Calu3 (cell line): Measurements from ENCODE around the gene NANS. TPM values are rescaled to one million over a fixed set of nuclear protein-coding genes. Genes with fewer than 3 reads are reported as not detected.

Experiments used
- BruUV-seq: library from RNA; stranded (reverse); fragments of 400-500 nt; replicated peaks from 2 replicates; lab custom pipeline; 2021; lab: Mats Ljungman, UMichigan
- CTCF ChIA-PET: fragments of 300-600 bp; sonication (Branson Sonifier 250); formaldehyde crosslinking; loops from one replicate; lab custom pipeline; 2022; ENCODE audit warnings: antibody characterized with exemption; lab: Charles Lee
- DNase-seq: peaks from one replicate; pipeline ENCODE4 v3.0.0; 2022
- H3K27ac Mint-ChIP-seq: one replicate; pipeline ENCODE4 v1.8.0; 2022; ENCODE audit warnings: mixed read lengths; ENCODE audit not compliant: unreplicated experiment
- H3K27me3 Mint-ChIP-seq: one replicate; pipeline ENCODE4 v1.8.0; 2022; ENCODE audit warnings: mixed read lengths; ENCODE audit not compliant: unreplicated experiment
- H3K36me3 Mint-ChIP-seq: one replicate; pipeline ENCODE4 v1.8.0; 2022; ENCODE audit warnings: mild to moderate bottlenecking, moderate library complexity, mixed read lengths; ENCODE audit not compliant: insufficient read depth, unreplicated experiment
- H3K4me1 Mint-ChIP-seq: one replicate; pipeline ENCODE4 v1.8.0; 2022; ENCODE audit warnings: mild to moderate bottlenecking, low read depth, mixed read lengths; ENCODE audit not compliant: unreplicated experiment
- H3K4me3 Mint-ChIP-seq: one replicate; pipeline ENCODE4 v1.8.0; 2022; ENCODE audit warnings: mild to moderate bottlenecking, low read depth, moderate library complexity, mixed read lengths; ENCODE audit not compliant: unreplicated experiment
- H3K9me3 Mint-ChIP-seq: one replicate; pipeline ENCODE4 v1.8.0; 2022; ENCODE audit warnings: low read depth, mixed read lengths; ENCODE audit not compliant: unreplicated experiment
- intact Hi-C: fragments of 100-400 bp; cut with micrococcal nuclease; formaldehyde crosslinking; loops from one replicate; pipeline ENCODE4 v1.10.0; 2022; ENCODE audit not compliant: unreplicated experiment
- total RNA-seq: library from RNA; stranded (reverse); gene quantifications from 2 replicates; pipeline ENCODE4 v1.2.3, GENCODE V29; 2022
- TF ChIP-seq, protein P1 (sequence below): fragments of 200-600 bp; IDR thresholded peaks from one replicate; pipeline ENCODE4 v1.8.0; 2022; ENCODE audit warnings: antibody characterized with exemption; ENCODE audit not compliant: unreplicated experiment

Gene NANS
- total RNA-seq, 1 experiment from 2014 or later = 47.5 TPM

DNA sequence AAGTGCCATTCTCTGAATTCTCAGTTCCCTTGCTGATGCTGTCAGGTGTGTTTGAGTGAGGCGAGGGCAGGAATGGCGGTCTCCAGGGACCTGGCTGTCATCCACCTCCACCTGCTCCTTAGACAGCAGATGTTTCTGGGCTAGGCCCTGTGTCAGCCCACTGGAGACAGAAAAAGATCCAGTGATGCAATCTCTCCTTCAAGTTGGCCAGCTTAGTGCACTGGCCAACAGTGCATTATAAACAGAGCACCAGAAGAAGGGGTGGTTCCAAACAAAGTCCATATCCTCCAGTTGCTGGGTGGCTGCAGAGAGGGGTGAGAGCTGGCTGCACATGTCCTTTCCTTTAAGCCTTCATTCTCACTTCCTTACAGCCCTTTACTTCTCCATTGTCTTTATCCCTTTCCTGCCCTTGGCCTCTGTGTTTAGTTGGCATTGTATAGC, 26.5 kb downstream of the NANS start:
- H3K36me3 Mint-ChIP-seq = peaks cover 36% of the 10 kb centered on the region
- H3K9me3 Mint-ChIP-seq = no peaks in the 10 kb centered on the region
- CTCF ChIA-PET = interaction anchor here (0.5 kb wide), 2 partner anchors 16 to 1364 kb away, joined by 4 to 5 read pairs; no protein-coding TSS in a partner anchor
- DNase-seq = no peak
- H3K4me1 Mint-ChIP-seq = peaks cover 19% of the 10 kb centered on the region
- H3K27ac Mint-ChIP-seq = no peak overlapping the region
- intact Hi-C loops = no loop called here
- no peak overlapping the region for H3K4me3 Mint-ChIP-seq
- H3K27me3 Mint-ChIP-seq = no peaks in the 10 kb centered on the region
- BruUV-seq = no TSS peak
- TF ChIP-seq, protein P1, sequence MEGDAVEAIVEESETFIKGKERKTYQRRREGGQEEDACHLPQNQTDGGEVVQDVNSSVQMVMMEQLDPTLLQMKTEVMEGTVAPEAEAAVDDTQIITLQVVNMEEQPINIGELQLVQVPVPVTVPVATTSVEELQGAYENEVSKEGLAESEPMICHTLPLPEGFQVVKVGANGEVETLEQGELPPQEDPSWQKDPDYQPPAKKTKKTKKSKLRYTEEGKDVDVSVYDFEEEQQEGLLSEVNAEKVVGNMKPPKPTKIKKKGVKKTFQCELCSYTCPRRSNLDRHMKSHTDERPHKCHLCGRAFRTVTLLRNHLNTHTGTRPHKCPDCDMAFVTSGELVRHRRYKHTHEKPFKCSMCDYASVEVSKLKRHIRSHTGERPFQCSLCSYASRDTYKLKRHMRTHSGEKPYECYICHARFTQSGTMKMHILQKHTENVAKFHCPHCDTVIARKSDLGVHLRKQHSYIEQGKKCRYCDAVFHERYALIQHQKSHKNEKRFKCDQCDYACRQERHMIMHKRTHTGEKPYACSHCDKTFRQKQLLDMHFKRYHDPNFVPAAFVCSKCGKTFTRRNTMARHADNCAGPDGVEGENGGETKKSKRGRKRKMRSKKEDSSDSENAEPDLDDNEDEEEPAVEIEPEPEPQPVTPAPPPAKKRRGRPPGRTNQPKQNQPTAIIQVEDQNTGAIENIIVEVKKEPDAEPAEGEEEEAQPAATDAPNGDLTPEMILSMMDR = no peak

DNA sequence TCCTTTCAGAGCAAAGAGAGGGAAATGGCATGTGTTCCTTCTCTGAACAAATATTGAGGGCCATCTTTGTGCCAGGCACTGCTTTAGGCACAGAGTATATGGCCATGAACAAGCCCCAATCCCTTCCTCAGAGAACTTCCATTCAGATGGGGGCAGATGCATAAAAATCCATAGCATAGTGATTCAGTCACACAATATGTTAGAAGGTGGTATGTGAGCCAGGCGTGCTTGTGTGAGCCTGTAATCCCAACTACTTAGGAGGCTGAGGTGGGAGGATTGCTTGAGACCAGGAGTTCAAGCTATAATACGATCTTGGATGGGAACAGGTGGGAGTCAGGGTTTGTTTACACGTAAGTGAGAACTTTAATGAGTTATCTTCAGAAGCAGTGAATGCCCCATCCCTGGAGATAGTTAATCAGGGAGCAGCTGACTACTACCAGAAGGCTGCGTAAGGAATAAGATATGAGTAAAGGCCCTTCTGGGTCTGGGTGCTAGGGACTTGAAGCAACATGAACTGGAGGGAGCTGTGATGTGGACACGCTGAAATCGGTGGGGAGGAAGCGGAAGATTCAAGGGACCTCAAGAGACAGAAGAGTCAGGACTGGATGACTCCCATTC, 27.1 kb downstream of the NANS start:
- Mint-ChIP-seq H3K36me3 (peaks cover 39% of the 10 kb centered on the region), H3K27ac (no peak overlapping the region), H3K9me3 (no peaks in the 10 kb centered on the region), H3K4me1 (peaks cover 19% of the 10 kb centered on the region), H3K27me3 (no peaks in the 10 kb centered on the region), H3K4me3 (no peak overlapping the region)
- BruUV-seq = no TSS peak
- intact Hi-C loops = no loop called here
- no peak for DNase-seq
- TF ChIP-seq, protein P1 = no peak
- CTCF ChIA-PET = no interaction called here

- Mint-ChIP-seq H3K27me3 (no peaks in the 10 kb centered on the region), H3K4me3 (no peak overlapping the region)
Measured at GRCh38 chr9:98084396-98084795, 27.9 kb downstream of the NANS start.

GRCh38 chr9:98085058-98085457, 28.5 kb downstream of the NANS start:
- intact Hi-C loops = no loop called here
- DNase-seq = no peak

More at GRCh38 chr9:98084396-98084795, 27.9 kb downstream of the NANS start:
- Mint-ChIP-seq H3K4me1 (peaks cover 19% of the 10 kb centered on the region), H3K27ac (no peak overlapping the region), H3K36me3 (peaks cover 37% of the 10 kb centered on the region), H3K9me3 (no peaks in the 10 kb centered on the region)
- TF ChIP-seq, protein P1 = no peak
- BruUV-seq = TSS peak; percentile 40
- no peak for DNase-seq
- CTCF ChIA-PET = no interaction called here
- intact Hi-C loops = no loop called here

More at GRCh38 chr9:98085058-98085457, 28.5 kb downstream of the NANS start:
- H3K4me1 Mint-ChIP-seq = peaks cover 19% of the 10 kb centered on the region
- H3K27me3 Mint-ChIP-seq = no peaks in the 10 kb centered on the region
- no peaks in the 10 kb centered on the region for H3K9me3 Mint-ChIP-seq
- H3K4me3 Mint-ChIP-seq = no peak overlapping the region
- TF ChIP-seq, protein P1 = no peak
- no peak overlapping the region for H3K27ac Mint-ChIP-seq
- CTCF ChIA-PET = no interaction called here
- BruUV-seq = no TSS peak
- peaks cover 39% of the 10 kb centered on the region for H3K36me3 Mint-ChIP-seq
